GM12864 (cell line): Measurements from ENCODE around the gene COA7.
"Not testable (repeated sequence)": the region's sequence is repeated elsewhere in the genome, so short reads cannot be mapped to it uniquely, and the experiment has no call there.

Source experiments
- DNase-seq: peaks from one replicate; pipeline ENCODE4 v3.0.0-alpha.2; 2011; ENCODE audit warnings: low read depth
- H3K4me3 ChIP-seq: 2 replicates; pipeline ENCODE4 v1.5.1; 2011; ENCODE audit warnings: mild to moderate bottlenecking, low read depth, low read length, control low read depth
- TF ChIP-seq, protein P1 (sequence below): IDR thresholded peaks from 2 replicates; pipeline ENCODE4 v1.5.1; 2011; ENCODE audit warnings: low read depth, mild to moderate bottlenecking, moderate library complexity, low read length, control low read depth, inconsistent platforms; ENCODE audit errors: missing control alignments

Gene COA7

GRCh38 chr1:52686261-52686751, 11.8 kb downstream of the COA7 start:
- peak; percentile 55 for DNase-seq
- TF ChIP-seq, protein P1, sequence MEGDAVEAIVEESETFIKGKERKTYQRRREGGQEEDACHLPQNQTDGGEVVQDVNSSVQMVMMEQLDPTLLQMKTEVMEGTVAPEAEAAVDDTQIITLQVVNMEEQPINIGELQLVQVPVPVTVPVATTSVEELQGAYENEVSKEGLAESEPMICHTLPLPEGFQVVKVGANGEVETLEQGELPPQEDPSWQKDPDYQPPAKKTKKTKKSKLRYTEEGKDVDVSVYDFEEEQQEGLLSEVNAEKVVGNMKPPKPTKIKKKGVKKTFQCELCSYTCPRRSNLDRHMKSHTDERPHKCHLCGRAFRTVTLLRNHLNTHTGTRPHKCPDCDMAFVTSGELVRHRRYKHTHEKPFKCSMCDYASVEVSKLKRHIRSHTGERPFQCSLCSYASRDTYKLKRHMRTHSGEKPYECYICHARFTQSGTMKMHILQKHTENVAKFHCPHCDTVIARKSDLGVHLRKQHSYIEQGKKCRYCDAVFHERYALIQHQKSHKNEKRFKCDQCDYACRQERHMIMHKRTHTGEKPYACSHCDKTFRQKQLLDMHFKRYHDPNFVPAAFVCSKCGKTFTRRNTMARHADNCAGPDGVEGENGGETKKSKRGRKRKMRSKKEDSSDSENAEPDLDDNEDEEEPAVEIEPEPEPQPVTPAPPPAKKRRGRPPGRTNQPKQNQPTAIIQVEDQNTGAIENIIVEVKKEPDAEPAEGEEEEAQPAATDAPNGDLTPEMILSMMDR, result peak; percentile 73

GRCh38 chr1:52684545-52684944, 13.6 kb downstream of the COA7 start:
- no peak overlapping the region for H3K4me3 ChIP-seq
- TF ChIP-seq, protein P1, result no peak
- no peak for DNase-seq

More at GRCh38 chr1:52686261-52686751, 11.8 kb downstream of the COA7 start:
- H3K4me3 ChIP-seq, result not testable (repeated sequence)

DNA sequence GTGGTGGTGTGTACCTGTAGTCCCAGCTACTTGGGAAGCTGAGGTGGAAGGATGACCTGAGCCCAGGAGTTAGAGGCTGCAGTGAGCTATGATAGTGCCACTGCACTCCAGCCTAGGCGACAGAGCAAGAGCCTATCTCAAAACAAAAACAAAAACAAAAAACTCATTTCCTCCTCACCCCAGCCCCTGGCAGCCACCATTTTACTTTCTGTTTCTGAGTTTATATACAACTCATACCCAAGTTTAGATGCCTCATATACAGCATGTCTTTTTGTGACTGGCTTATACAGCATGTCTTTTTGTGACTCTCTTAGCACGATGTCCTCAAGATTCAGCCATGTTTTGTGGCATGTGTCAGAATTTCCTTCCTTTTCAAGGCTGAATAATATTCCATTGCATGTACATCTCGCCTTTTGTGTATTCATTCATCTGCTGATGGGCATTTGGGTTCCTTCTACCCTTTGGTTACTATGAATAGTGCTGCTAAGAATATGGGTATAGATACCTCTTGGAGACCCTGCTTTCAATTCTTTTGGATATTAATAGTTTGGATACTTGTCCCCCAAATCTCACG, 14.7 kb downstream of the COA7 start:
- H3K4me3 ChIP-seq, result no peak overlapping the region
- no peak for DNase-seq
- TF ChIP-seq, protein P1, result no peak

- TF ChIP-seq, protein P1, result no peak
- no peak for DNase-seq
- no peak overlapping the region for H3K4me3 ChIP-seq
Observed at GRCh38 chr1:52681136-52681535, 17.0 kb downstream of the COA7 start.

- DNase-seq, result no peak
- no peak overlapping the region for H3K4me3 ChIP-seq
- TF ChIP-seq, protein P1, result no peak
Observed at GRCh38 chr1:52680353-52680752, 17.8 kb downstream of the COA7 start.

DNA sequence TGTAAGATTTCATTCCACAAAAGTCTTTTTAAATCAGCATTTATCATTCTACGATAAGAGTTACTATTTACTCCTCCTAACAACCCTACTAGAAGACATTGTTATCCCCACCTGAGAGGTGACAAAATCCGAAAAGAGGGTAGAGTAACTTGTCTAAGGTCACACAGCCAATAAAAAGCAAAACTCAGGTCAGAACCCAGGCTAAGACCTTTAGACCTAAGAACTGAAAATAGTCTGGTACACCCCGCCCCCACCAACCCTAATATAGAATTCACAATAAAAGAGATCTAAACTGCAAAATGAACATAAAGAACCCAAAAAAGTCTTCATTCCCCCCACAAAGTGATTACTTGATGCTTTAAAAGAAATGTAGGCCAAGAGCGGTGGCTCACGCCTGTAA, 18.6 kb downstream of the COA7 start:
- DNase-seq, result no peak
- TF ChIP-seq, protein P1, result no peak
- H3K4me3 ChIP-seq, result no peak overlapping the region

DNA sequence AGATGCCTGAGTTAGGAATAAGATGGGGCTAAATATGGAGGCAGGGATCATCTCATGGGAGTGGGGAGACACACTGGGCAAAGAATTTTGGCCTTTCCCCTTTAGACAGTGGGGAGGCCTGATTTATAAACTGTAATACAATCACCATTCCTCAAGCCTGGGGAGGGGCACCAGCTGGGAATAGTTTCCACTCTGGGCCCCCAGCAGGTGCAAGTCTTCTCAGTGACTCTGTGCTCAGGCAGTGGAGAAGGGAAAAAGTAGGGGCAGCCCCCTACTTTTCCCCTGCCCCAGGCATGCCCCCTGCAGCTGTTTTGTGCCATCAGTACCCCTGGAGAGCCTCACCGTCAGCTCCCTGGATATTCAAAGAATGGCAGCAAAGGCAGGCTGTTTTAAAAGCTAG, 19.1 kb downstream of the COA7 start:
- H3K4me3 ChIP-seq, result no peak overlapping the region
- TF ChIP-seq, protein P1, result no peak
- DNase-seq, result no peak
